Fibroblast of the conjunctiva (primary cell): ENCODE measurements around the gene CENPF.
A peak's percentile ranks its signal among the peaks of the same experiment; 100 is the strongest.

Source experiments
- DNase-seq: peaks from one replicate; pipeline ENCODE4 v3.0.0-alpha.2; 2010; ENCODE audit warnings: low read depth

CENPF gene

DNA sequence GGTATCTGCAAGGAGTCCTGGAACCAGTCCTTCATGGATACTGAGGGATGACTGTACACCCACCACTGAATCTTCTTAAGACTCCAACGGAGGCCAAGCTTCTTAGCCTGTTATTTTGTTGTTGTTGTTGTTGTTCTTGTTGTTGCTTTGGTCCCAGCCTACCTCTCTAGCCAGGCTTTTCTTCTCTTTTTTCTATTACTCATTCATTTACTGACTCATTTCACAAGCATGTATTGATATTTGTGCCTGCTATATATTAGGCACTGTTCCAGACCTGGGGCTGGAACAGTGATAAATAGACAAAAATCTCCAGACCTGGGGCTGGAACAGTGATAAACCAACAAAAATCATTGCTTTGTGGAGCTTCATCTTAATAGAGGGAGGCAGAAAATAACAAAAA is 20.4 kb downstream of the CENPF start:
- no peak for DNase-seq

DNA sequence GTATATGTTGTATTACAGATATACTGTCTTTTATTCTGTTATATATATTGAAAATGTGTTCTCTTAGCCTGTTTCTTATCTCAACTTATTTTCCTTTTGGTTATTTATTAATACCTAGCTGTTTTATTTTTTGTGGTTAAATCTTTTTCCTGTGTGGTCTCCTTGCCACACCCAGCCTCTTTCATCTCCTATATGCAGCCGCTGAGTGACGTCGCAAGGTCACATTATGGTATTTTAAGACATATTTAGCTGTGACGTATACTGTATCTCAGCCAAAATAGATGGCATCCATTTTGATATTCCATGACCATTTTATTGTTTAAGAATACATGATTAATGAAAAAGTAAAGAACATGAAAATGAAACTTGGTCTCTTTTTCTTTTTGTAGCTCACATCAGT is 29.1 kb downstream of the CENPF start:
- DNase-seq, result no peak

GRCh38 chr1:214633686-214634085 is 30.7 kb downstream of the CENPF start:
- DNase-seq, result no peak

GRCh38 chr1:214634267-214634666 is 31.3 kb downstream of the CENPF start:
- no peak for DNase-seq

GRCh38 chr1:214635086-214635485 is 32.1 kb downstream of the CENPF start:
- DNase-seq, result no peak

- no peak for DNase-seq
Observed at GRCh38 chr1:214635506-214635905, 32.5 kb downstream of the CENPF start.

- DNase-seq, result no peak
Observed at GRCh38 chr1:214636436-214636835, 33.4 kb downstream of the CENPF start.

- DNase-seq, result no peak
Observed at GRCh38 chr1:214637125-214637524, 34.1 kb downstream of the CENPF start.

DNA sequence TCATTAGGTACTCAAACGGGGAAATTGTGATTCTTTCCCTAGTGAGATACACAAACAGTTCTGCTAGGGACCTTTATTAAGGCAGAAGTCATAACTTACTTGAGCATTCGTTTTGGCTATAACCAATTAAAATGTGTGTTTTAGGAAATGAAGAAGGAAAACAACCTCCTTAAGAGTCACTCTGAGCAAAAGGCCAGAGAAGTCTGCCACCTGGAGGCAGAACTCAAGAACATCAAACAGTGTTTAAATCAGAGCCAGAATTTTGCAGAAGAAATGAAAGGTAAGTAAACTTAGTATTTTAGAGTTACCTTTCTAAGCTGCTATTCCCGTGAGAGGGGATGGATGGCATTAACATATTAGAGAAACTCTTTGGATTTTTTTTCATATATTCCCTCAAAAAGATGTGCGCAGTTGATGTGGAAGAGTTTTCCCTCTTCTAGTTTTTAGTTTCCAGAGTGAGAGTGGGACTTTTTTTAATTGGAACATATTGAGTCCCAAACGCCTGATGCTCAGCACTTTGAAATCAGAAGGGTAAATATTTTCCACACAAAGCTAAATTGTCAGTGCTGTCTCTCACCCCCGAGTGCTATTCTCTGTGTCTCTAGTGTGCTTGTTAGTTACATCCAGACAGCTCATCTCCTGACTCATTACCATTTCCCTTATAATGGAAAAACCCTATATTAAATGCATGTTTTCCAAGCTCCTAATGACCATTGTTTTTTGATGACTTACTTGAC is 34.9 kb downstream of the CENPF start:
- DNase-seq, result peak; percentile 51

DNA sequence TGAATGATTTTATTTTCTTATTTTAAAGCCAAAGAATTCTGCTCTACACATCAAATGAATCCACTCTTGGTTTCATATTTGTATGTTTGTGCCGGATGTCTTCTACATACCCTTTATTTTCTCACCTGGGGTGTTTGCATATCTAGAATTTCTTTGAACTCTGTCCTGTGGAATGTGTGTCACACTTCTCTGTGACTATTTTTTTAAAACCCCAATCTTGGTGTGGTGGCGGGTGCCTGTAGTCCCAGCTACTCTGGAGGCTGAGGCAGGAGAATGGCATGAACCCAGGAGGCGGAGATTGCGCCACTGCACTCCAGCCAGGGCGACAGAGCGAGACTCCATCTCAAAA is 35.4 kb downstream of the CENPF start:
- DNase-seq, result no peak

DNA sequence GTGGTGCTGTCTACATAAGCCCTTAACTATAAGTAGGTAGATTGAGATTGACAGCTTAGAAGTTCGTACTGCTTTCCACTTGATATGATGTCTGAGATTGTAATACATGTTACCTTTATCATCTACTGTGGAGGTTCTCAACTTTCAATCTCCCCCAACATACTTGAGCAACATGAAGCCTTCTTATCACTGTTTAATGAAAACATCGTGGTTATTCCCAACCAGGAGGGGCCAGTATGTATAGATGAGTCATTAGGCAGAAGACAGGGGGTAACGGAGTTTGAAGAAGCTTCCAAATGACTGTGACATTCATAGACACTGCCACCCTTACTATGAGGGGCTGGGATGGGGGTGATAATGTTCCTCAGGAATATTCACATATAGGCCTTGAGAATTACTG is 36.0 kb downstream of the CENPF start:
- DNase-seq, result no peak

DNA sequence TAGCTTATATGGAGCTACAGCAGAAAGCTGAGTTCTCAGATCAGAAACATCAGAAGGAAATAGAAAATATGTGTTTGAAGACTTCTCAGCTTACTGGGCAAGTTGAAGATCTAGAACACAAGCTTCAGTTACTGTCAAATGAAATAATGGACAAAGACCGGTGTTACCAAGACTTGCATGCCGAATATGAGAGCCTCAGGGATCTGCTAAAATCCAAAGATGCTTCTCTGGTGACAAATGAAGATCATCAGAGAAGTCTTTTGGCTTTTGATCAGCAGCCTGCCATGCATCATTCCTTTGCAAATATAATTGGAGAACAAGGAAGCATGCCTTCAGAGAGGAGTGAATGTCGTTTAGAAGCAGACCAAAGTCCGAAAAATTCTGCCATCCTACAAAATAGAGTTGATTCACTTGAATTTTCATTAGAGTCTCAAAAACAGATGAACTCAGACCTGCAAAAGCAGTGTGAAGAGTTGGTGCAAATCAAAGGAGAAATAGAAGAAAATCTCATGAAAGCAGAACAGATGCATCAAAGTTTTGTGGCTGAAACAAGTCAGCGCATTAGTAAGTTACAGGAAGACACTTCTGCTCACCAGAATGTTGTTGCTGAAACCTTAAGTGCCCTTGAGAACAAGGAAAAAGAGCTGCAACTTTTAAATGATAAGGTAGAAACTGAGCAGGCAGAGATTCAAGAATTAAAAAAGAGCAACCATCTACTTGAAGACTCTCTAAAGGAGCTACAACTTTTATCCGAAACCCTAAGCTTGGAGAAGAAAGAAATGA is 37.6 kb downstream of the CENPF start:
- no peak for DNase-seq

- no peak for DNase-seq
Observed at GRCh38 chr1:214641214-214641895, 38.4 kb downstream of the CENPF start.

GRCh38 chr1:214643030-214643429 is 40.0 kb downstream of the CENPF start:
- DNase-seq, result no peak

DNA sequence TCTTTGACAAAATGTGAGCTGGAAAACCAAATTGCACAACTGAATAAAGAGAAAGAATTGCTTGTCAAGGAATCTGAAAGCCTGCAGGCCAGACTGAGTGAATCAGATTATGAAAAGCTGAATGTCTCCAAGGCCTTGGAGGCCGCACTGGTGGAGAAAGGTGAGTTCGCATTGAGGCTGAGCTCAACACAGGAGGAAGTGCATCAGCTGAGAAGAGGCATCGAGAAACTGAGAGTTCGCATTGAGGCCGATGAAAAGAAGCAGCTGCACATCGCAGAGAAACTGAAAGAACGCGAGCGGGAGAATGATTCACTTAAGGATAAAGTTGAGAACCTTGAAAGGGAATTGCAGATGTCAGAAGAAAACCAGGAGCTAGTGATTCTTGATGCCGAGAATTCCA is 42.7 kb downstream of the CENPF start:
- no peak for DNase-seq

DNA sequence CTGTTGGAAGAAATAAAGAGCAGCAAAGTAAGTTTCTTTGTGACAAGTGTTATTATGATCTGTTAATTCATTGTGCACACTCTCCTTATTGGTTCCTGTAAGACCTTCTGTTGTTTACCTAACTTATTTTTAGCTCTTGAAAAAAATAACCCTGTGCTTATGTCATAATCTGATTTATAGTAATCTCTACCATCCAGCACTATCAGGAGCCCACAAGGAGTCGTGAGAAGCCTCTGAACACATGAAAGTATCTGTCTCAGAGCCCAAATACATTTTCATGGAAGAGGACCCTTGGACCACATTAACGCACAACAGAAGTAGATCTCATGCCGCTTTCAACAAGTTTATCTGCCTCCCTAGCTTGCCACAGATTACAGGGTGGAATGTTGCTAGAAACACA is 45.8 kb downstream of the CENPF start:
- no peak for DNase-seq

- DNase-seq, result no peak
Observed at GRCh38 chr1:214649607-214650006, 46.6 kb downstream of the CENPF start.

GRCh38 chr1:214650664-214651063 is 47.7 kb downstream of the CENPF start:
- DNase-seq, result no peak

GRCh38 chr1:214657299-214657698 is 54.3 kb downstream of the CENPF start:
- DNase-seq, result no peak

DNA sequence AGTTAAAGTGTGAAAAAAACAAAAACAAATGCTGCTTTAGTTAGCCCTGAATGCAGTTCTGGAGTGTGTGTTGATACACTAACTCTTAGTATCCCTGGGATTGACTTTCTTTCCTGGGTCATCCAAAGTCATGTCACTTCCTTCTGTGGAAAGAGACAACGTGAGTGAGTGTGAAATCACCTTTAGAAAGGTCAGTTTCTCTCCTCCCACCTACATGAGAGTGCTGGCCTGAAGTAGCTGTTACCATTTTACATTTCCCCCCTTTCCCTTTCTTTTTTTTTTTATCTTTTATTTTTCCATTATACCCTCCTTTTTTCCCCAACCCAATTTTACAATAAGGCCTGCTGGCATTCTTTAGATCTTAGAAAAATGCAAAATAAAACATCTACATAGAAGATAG is 55.2 kb downstream of the CENPF start:
- no peak for DNase-seq

- DNase-seq, result peak; percentile 21
Observed at GRCh38 chr1:214658785-214659184, 55.8 kb downstream of the CENPF start.

DNA sequence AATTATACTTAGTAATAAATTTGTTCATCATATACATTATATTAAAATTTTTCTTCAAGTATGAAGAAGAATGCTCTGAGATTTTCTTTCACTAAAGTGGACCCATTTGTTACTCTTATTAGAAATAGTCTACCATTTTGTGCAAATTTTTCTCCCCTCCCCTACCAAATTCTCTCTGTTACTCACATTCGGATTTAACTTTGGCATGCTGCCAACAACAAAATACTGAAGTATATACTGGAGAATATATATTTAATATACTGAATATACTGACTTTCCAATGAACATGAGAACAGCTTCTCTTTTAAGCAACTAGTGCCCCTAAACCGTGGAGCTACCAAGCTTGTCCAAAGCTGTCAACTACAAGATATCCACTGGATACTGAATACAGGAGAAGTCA is 57.2 kb downstream of the CENPF start:
- no peak for DNase-seq

- peak; percentile 69 for DNase-seq
Observed at GRCh38 chr1:214660900-214661299, 57.9 kb downstream of the CENPF start.
